ENCODE measurements around the gene RAB3GAP1.
"Not testable (repeated sequence)": the region's sequence is repeated elsewhere in the genome, so short reads cannot be mapped to it uniquely, and the experiment has no call there.

The RAB3GAP1 gene

GRCh38 chr2:135105513-135106316 lies 53.6 kb downstream of the RAB3GAP1 start:
- DNase-seq = not testable (repeated sequence)

GRCh38 chr2:135113322-135113721 lies 61.2 kb downstream of the RAB3GAP1 start:
- DNase-seq = no peak

GRCh38 chr2:135119582-135119981 lies 67.5 kb downstream of the RAB3GAP1 start:
- no peak for DNase-seq

- no peak for DNase-seq
Observed at GRCh38 chr2:135121016-135121657, 69.0 kb downstream of the RAB3GAP1 start.

GRCh38 chr2:135121658-135122039 lies 69.6 kb downstream of the RAB3GAP1 start:
- not testable (repeated sequence) for DNase-seq

GRCh38 chr2:135124924-135125886 lies 73.1 kb downstream of the RAB3GAP1 start:
- DNase-seq = no peak

GRCh38 chr2:135125940-135126339 lies 73.8 kb downstream of the RAB3GAP1 start:
- DNase-seq = no peak

GRCh38 chr2:135130751-135131150 lies 78.7 kb downstream of the RAB3GAP1 start:
- DNase-seq = no peak

GRCh38 chr2:135132314-135132713 lies 80.2 kb downstream of the RAB3GAP1 start:
- DNase-seq = no peak

GRCh38 chr2:135140606-135141005 lies 88.5 kb downstream of the RAB3GAP1 start:
- no peak for DNase-seq

- DNase-seq = no peak
Observed at GRCh38 chr2:135142323-135142722, 90.2 kb downstream of the RAB3GAP1 start.

GRCh38 chr2:135144343-135144742 lies 92.3 kb downstream of the RAB3GAP1 start:
- no peak for DNase-seq

- no peak for DNase-seq
Observed at GRCh38 chr2:135149251-135149650, 97.2 kb downstream of the RAB3GAP1 start.

- no peak for DNase-seq
Observed at GRCh38 chr2:135150725-135151124, 98.6 kb downstream of the RAB3GAP1 start.

- no peak for DNase-seq
Observed at GRCh38 chr2:135151615-135152014, 99.5 kb downstream of the RAB3GAP1 start.

GRCh38 chr2:135152361-135152760 lies 100.3 kb downstream of the RAB3GAP1 start:
- no peak for DNase-seq

- DNase-seq = no peak
Observed at GRCh38 chr2:135154962-135155361, 102.9 kb downstream of the RAB3GAP1 start.

- DNase-seq = no peak
Observed at GRCh38 chr2:135157856-135158255, 105.8 kb downstream of the RAB3GAP1 start.

GRCh38 chr2:135159191-135159590 lies 107.1 kb downstream of the RAB3GAP1 start:
- no peak for DNase-seq

GRCh38 chr2:135162377-135162776 lies 110.3 kb downstream of the RAB3GAP1 start:
- DNase-seq = peak; percentile 33

- DNase-seq = no peak
Observed at GRCh38 chr2:135162786-135163185, 110.7 kb downstream of the RAB3GAP1 start.

- DNase-seq = no peak
Observed at GRCh38 chr2:135163306-135163705, 111.2 kb downstream of the RAB3GAP1 start.

GRCh38 chr2:135163901-135164300 lies 111.8 kb downstream of the RAB3GAP1 start:
- DNase-seq = no peak

All from NCI-H82 (cell line).